ENCODE results near the gene TLR4. TPM values are rescaled to one million over a fixed set of nuclear protein-coding genes. Genes with fewer than 3 reads are reported as not detected.

Gene TLR4
- 38.6 and 38.8 TPM in 2 replicates for total RNA-seq

DNA sequence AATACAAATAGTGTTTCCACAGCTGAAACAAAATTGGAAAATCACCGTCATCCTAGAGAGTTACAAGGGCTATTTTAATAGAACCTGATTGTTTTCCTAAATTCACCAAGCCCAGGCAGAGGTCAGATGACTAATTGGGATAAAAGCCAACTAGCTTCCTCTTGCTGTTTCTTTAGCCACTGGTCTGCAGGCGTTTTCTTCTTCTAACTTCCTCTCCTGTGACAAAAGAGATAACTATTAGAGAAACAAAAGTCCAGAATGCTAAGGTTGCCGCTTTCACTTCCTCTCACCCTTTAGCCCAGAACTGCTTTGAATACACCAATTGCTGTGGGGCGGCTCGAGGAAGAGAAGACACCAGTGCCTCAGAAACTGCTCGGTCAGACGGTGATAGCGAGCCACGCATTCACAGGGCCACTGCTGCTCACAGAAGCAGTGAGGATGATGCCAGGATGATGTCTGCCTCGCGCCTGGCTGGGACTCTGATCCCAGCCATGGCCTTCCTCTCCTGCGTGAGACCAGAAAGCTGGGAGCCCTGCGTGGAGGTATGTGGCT is at the start of gene TLR4:
TLR4 (plus strand) TSS at position 380 of the 552 bp plus-strand sequence; CDS start at position 450, 70 bp downstream.
- peak; percentile 93 for DNase-seq (ENCODE audit: extremely low read depth, low read depth, low spot score)

DNA sequence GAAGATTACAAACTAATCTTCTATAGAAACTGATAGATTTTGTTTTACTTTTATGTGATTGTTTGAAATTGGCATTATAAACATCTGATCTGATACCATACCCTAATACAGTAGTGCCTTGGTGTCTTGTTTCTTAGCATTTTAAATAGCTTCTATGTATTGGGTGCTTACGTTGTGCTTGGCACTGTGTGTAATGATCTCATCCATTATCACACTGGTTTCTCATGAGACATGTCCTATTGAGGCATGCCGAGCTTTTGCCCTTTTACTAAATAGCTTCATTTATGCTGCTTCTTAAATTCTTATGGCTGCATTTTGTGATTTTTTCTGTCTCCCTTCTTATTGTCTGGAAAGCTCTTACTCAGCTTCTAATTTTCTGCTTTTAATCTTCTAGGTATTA is 48.2 kb upstream of the TLR4 start:
- no peak for DNase-seq (ENCODE audit: extremely low read depth, low read depth, low spot score)

DNA sequence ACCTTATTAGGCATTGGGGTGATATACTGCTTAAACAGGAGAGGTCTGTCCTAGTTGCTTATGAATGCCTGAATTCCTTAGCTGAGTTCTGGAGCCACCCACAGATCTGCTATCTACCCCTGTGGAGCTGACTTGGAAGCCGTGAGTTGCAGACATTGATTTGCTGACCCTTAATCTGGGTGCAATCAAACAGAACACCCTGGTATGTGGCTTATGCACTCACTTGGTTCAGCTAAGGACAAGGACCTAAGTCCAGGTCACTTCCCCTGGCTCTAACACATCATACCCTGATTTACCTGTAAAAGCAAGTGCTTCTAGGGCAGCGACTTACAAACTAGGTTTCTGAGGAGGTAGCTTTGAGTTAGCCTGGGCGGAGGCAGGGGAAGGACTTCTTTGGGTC is 41.6 kb upstream of the TLR4 start:
- DNase-seq (ENCODE audit: extremely low read depth, low read depth, low spot score): no peak

DNA sequence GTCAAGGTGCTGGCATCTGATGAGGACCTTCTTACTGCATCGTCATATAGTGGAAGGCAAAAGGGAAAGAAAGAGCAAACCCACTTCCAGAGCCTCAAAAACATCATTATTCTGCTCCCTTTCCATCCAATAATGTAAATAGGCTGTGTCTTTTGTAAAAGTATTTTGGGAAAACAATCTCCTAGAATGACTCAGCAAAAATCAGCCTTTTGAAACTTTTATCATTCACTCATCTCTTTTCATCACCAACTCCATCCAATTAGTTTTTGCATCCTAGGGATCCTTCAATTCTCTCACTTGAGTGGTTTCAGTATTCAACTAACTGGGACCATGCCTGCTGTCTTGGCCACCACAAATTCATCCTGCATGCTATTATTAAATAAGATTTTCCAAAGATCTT is 39.8 kb upstream of the TLR4 start:
- DNase-seq (ENCODE audit: extremely low read depth, low read depth, low spot score): no peak

DNA sequence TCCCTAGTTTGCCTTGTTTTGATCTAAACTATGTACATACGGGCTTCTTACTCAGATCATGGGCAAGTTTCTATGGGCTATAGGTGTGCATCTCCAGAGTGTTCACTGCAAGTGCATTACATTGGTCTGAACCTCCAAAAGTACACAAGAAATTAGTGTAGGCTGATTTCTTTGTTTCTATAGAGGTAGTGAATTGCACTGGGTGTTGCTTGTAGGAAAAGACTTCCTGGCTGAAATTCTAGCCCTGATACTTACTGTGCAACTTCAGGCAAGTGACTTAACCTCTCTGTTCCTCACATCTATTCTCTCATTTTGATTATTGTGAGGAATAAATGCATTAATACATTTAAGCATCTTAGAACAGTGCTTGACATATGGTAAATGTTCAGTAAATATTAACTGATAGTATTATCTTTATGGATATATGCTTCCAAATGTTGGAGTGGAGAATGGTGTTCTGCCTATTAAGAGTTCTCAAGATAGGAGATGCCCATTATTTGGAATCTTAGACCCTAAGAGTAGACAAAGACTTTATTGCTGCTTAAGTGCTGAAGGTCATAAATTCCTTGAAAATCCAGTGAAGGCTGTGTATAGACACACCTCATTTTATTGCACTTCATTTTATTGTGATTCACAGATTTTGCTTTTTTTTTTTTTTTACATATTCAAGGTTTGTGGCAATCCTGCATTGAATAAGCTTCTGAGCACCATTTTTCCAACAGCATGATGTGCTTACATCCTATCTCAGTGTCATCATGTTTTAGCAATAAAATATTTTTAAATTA is 38.4 kb upstream of the TLR4 start:
- no peak for DNase-seq (ENCODE audit: extremely low read depth, low read depth, low spot score)

DNA sequence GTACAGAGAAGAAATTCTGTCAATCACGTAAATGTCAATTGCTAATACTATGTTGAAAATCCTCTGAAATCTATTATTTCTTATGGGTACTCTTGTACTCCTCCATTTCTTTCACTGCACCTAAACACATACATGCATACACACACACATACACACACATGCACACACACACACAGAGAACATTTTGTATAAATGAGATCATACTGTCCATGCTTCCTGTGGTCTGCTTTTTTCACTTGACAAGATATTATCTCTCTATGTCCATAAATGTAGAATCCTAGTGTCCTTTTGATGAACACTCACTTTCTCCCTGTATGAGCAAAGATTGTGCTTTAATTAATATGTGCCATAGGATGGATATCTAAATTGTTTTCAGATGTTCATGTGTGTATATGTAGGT is 32.7 kb upstream of the TLR4 start:
- DNase-seq (ENCODE audit: extremely low read depth, low read depth, low spot score): no peak

DNA sequence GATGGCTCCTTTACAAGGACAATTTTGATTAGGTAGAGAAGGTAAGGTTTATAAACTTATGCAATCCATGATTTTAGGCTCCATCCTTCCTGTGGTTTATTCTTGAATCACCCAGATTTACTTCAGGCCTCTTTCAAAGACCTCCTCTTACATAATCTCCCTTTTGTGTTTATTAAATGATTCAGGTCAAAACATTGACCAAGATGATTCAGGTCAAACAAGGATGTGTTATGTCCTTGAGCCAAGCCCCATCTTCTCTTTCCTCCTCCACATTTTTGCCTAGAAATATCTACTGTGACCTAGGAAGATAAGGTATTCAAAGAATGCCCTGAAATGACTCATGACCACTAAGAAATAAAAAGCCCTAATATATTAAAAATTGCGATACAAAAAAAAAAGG is 31.8 kb upstream of the TLR4 start:
- no peak for DNase-seq (ENCODE audit: extremely low read depth, low read depth, low spot score)

DNA sequence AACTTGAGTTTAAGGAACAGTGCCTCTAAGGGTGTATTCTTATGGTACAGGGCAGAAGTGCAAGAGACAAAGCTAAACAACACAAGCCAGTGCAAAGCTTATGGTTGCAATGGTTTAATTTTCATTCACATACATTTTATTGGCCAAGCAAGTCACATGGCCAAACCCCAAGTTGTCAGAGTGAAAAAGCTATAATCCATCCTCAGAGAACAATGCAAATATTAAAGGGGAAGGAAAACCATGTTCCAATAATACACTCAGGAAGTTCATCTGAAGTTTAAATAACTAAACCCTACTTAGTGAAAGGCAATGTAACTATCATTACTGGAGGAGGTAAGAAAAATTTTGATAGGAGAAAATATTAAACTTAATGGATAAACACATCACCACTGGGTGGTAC is 26.6 kb upstream of the TLR4 start:
- DNase-seq (ENCODE audit: extremely low read depth, low read depth, low spot score): no peak

DNA sequence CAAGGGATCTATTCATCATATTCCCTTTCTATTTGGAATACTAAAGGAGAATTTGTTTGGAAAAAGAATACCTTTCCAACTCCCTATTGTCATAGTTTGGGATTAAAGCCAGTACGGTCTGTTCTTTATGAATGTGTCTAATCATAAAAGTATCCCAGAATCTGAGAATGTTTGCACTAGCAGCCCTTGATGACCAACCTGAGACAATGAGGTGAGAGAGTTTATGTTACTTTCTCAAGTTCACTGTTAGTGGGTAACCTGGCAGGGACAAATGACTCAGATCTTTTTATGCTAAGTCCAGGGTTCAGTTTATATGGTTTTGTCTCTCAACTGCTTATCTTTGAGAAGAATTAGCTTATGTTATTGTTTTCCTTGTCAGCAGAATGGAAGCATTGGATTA is 25.3 kb upstream of the TLR4 start:
- no peak for DNase-seq (ENCODE audit: extremely low read depth, low read depth, low spot score)

DNA sequence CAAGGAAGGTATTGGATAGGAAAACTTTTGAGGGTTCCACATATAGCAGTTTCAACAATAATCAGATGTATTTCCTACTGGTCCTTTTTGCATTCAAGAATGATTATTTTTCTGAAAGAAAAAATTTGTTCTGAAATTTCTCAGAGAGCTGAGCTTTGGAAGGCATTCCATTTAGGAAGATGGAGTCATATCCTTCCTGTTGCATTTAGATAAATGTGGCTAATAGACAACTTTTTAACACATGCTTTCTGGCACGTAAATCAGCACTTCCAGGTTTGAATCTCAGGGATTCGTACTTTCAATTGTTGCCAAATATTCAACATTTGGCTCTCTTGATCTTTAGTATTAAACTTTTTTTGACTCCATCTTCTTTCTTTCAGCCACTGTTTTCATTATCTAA is 24.8 kb upstream of the TLR4 start:
- no peak for DNase-seq (ENCODE audit: extremely low read depth, low read depth, low spot score)

DNA sequence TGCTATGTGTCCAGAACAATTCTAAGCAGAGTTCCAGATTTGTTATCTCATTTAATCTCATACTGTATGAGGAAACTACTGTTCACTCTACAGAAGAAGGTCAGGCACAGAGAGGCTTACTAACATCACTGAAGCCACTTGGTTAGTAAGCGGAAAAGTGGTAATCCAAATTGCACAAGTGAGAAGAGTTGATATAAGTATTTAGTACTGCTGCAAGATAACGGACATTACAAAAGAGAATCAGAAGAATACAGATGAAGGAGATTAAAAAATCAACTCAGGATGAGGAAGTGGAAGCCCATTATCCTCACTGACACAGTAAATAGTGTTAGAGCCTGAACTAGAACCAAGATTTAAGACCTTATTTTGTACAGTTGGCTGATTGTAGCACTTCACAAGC is 22.3 kb upstream of the TLR4 start:
- DNase-seq (ENCODE audit: extremely low read depth, low read depth, low spot score): no peak

DNA sequence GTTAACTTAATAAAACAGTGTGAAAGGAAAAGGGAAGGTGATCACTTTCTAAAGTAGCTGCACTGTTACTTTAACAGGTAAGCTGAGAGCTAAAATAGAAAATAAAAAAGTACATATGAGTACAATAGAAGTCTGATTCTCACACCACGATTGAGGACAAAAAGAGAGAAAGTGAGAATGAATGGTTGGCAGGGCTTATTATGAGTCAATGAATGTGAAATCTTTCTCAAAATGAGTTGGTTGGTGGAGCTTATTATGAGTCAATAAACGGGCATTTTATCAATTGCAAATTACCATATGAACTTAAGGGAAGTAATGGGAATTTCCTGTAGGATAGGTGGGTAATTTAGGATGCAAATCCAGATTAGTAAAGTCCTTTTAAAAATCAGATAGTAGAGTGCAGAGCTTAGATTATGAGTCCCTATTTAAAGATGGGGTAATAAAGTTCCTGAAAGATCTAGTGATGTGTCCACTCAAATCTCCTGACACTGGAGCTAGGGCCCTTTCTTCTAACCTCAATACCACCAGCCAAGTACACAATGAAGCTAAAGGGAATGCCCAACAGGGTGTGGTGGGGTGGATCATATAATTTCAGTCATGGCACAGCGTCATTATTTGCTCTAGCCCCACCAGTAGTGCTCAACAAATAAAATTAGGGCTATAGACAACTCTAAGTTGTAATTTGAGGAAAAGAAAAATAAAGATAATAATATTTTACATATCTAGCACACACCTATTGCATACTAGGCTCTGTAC is 21.1 kb upstream of the TLR4 start:
- no peak for DNase-seq (ENCODE audit: extremely low read depth, low read depth, low spot score)

DNA sequence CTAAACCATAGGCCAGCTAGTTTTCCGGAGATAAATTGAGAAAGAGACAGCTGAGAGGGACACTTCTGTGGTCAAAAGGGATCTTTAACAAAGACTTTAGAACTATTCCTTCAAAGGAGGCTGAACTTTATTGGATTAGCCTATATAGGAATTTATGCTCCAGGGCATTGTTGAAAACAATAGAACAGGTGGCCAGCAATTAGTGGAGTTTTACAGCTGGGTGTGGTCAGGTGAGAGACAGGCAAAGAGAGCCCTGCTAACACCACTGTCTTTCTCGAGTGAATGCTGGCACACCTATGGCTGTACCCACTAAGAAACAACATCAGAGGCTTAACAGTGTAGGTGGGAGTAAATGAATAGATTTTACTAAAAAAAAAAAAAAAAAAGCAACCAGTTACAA is 16.7 kb upstream of the TLR4 start:
- no peak for DNase-seq (ENCODE audit: extremely low read depth, low read depth, low spot score)

DNA sequence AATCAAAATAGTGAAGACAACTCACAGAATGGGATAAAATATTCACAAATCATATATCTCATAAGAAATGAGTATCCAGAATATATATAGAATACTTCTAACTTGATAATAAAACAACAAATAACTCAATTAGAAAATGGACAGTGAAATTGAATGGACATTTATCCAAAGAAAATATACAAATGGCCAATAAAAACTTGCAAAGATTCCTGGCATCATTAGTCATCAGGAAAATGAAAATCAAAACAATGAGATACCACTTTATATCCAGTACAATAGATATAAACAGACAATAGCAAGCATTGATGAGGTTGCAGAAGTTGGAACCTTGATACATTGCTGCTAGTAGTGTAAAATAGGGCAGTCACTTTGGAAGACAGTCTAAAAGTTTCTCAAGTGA is 12.8 kb upstream of the TLR4 start:
- DNase-seq (ENCODE audit: extremely low read depth, low read depth, low spot score): no peak

DNA sequence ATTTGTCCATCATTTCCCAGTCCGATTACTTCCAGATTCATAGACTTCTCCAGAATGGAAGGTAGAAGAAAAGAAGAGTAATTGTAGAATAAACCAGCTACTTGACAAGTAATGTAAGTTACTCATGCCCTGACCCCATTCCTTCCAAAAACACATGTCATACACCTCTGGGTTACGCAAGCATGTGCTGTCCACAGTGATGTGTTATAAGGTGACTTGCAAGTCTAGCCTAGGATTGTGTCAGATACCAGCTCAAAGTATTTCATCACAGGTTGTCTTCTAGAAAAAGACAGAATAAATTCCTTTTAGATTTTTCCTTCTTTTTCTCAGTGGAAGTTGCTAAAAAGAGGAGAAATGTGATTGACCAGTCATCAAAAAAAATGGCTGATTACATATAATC is 8.0 kb upstream of the TLR4 start:
- no peak for DNase-seq (ENCODE audit: extremely low read depth, low read depth, low spot score)

DNA sequence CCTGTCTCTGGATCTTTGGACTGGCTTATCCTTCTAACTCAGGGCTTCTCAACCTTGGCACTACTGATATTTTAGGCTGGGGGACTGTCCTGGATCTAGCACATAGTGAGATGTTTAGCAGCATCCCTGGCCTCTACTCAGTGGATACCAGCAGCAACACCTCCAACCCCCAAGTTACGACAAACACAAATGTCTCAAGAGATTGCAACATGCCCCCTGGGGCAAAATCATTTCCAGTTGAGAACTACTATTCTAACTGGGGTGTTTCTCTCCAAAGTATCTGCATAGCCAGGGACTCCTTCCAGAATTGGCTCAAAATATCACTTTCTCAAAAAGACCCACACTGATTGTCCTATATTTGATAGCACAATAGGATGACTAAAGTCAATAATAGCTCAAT is 7.2 kb upstream of the TLR4 start:
- no peak for DNase-seq (ENCODE audit: extremely low read depth, low read depth, low spot score)

DNA sequence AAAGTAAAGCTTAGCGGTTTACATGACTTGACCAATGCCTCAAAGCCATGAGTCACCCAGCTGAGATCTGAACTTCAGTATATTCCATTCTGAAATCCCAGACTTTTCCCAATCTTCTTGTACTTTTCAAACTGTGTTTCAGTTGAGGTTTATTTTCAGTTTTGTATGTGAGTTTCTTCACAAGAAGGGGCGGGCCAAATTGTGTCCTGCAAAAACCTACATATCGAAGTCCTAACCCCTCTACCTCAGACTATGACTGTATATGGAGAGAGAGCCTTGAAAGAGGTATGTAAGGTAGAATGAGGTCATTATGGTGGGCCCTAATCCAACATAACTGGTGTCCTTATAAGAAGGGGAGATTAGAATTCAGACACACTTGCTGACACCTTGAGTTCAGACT is 666 bp upstream of the TLR4 start:
- no peak for DNase-seq (ENCODE audit: extremely low read depth, low read depth, low spot score)

DNA sequence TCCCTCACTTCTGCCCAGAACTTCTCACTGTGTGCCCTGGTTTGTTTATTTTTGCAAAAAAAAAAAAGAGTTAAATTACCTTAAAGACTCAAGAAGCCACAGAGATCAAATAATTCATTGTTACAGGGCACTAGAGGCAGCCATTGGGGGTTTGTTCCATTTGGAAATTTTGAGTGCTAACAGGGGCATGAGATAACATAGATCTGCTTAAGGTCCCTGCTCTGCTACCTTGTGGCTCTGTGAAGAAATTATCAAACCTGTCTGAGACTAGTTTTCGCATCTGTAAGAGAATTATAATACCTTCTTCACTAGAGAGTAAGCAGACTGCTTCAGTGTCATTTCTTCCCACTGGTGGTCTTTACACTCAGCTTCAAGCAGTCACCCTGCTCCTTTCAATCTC is 394 bp downstream of the TLR4 start:
- no peak for DNase-seq (ENCODE audit: extremely low read depth, low read depth, low spot score)

DNA sequence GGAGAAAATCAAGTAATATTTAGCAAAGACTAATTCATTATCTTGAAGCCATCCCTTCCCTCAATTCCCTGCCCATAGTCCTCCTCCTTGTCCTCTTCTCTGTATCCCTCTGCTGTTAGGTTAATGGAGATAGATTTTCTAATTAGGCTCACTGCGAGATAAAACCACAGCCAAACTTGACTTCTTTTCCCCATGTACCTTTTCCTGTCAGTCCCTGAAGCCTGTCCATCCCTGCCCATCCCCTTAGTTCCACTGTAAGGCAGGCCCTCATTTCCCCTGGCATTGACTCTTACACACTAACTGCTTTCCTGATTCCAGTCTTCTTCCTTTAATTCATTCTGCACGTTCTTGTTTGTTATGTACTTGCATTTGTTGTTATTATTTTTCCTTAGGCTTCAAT is 1.2 kb downstream of the TLR4 start:
- no peak for DNase-seq (ENCODE audit: extremely low read depth, low read depth, low spot score)

DNA sequence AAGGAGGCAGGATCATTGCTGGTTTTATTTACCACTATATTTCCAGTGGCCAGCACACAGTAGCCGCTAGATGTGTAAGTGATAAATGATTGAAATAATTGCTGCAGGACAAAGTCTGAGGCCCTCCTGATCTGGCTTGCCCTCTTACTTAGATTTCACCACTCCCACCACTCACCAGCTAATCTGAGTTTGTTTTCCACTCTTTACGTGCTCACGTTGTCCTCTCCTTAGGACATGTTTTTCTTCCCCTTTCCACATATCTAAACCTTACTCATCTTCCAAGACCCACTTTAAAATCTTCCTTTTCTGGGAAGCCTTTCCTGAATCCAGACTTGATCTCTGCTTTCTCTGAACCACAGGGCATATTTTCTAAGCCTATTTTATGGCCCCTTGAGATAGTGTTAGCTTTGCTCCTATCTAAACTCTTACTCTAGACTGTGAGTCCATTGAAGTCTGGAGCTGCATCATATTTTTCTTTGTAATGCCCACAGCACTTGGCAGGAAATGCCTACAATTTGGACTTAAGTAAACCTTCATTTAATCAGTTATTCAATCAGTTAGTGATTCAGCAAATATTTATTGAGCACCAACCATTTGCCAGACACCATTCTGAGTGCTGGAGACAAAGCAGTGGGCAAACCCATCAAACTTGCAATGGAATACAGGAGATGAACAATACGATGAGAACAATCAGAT is 2.4 kb downstream of the TLR4 start:
- DNase-seq (ENCODE audit: extremely low read depth, low read depth, low spot score): no peak

DNA sequence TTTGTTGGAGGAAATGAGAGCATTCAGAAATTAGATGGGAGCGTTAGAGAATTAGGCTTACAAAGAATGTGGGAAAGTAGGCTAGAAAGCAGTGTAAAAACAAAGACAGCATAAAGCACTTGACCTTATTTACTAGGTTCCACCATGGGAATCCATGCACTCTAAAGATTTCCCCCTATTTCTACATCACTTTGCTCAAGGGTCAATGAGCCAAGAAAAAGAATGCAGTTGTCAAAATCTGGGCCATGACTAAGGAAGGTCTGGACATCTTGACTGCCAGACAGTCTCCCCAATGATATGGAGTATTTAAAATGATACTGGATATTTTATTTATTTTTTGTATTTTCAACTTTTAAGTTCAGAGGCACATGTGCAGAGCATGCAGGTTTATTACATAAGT is 3.4 kb downstream of the TLR4 start:
- no peak for DNase-seq (ENCODE audit: extremely low read depth, low read depth, low spot score)

DNA sequence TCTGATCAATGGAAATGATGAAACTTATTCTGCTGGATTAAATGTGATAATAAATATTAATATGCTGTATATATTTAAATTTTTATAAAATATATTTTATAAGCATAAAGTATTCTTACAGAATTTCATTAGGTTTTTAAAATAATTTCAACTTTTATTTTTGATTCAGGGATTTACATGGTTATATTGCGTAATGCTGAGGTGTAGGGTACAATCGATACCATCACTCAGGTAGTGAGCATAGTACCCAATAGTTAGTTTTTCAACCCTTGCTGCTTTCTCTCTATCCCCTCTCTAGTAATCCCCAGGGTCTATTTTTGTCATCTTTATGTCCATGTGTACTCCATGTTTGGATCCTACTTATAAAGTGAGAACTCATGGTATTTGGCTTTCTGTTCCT is 5.7 kb downstream of the TLR4 start:
- no peak for DNase-seq (ENCODE audit: extremely low read depth, low read depth, low spot score)

Data from glomerular endothelial cell (primary cell).